HL-60/S4 treated with retinoic acid at 250 ng/mL for 4 days and 3 days (cell line): ENCODE measurements around the gene LSAMP.
"Not testable (repeated sequence)": the region's sequence is repeated elsewhere in the genome, so short reads cannot be mapped to it uniquely, and the experiment has no call there.

Experiments used
- in situ Hi-C: fragments of 300-500 bp; cut with MboI; formaldehyde crosslinking; loops from 2 replicates; pipeline ENCODE4 v1.7.0; 2022; ENCODE audit warnings: low sequenced_read_pairs

LSAMP gene

GRCh38 chr3:115783938-115784738 lies 661.1 kb downstream of the LSAMP start:
- in situ Hi-C loops, result no loop called here

- in situ Hi-C loops, result not testable (repeated sequence)
Observed at GRCh38 chr3:115783426-115783825, 661.9 kb downstream of the LSAMP start.

- in situ Hi-C loops, result no loop called here
Observed at GRCh38 chr3:115779011-115779410, 666.3 kb downstream of the LSAMP start.

GRCh38 chr3:115772951-115773350 lies 672.3 kb downstream of the LSAMP start:
- in situ Hi-C loops, result no loop called here

GRCh38 chr3:115768661-115769060 lies 676.6 kb downstream of the LSAMP start:
- in situ Hi-C loops, result no loop called here

- in situ Hi-C loops, result no loop called here
Observed at GRCh38 chr3:115766587-115767482, 678.5 kb downstream of the LSAMP start.

GRCh38 chr3:115761927-115762305 lies 683.4 kb downstream of the LSAMP start:
- in situ Hi-C loops, result no loop called here

GRCh38 chr3:115760716-115761115 lies 684.6 kb downstream of the LSAMP start:
- in situ Hi-C loops, result no loop called here

GRCh38 chr3:115758076-115758763 lies 687.1 kb downstream of the LSAMP start:
- in situ Hi-C loops, result no loop called here

- in situ Hi-C loops, result not testable (repeated sequence)
Observed at GRCh38 chr3:115752978-115753377, 692.3 kb downstream of the LSAMP start.
